Measurements from ENCODE around the gene IL2RA.

IL2RA gene

DNA sequence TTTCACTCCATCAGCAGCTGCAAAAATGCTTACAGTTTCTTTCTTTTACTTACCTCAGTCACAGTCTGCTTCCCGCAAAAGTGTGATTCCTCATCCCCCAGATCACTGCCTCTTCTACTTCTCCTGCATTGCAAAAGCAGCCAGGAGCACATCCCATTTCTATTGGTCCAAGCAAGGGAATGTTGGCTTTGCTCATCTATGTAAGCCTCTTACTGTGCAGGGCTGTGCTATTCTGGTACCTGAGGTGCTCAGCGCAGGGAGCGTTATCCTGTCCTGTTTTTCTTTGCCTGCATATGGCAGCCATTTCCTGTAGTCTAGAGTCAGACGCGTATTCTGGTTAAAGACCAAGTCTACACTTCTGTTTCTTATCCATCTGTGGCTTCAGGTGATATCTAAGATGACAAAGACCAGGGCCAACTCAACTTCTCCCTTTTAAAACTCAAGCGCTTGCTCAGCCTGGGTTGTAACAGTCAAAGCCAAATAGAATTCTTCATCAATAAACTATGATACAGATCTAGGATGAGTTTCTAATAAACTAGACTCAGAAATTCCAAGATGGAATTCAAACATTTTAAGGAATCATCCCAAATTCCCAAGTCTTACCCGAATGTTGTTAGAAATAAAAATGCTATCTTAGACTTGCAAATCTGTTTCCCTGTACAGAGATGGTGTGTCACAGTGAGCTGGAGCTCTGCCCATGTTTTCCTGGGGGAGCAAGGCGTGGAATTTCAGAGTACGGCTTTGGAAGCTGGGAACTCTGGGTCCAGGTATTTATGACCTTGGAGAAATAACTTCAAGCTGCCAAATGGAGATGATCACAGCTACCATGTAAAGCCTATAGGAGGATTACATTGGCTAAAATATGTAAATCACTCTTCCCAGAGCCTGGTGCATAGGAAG, 20.6 kb upstream of the IL2RA start:
- TF ChIP-seq, protein P1, sequence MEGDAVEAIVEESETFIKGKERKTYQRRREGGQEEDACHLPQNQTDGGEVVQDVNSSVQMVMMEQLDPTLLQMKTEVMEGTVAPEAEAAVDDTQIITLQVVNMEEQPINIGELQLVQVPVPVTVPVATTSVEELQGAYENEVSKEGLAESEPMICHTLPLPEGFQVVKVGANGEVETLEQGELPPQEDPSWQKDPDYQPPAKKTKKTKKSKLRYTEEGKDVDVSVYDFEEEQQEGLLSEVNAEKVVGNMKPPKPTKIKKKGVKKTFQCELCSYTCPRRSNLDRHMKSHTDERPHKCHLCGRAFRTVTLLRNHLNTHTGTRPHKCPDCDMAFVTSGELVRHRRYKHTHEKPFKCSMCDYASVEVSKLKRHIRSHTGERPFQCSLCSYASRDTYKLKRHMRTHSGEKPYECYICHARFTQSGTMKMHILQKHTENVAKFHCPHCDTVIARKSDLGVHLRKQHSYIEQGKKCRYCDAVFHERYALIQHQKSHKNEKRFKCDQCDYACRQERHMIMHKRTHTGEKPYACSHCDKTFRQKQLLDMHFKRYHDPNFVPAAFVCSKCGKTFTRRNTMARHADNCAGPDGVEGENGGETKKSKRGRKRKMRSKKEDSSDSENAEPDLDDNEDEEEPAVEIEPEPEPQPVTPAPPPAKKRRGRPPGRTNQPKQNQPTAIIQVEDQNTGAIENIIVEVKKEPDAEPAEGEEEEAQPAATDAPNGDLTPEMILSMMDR (IDR thresholded peaks at IDR 0.05; ENCODE audit: control insufficient read depth, extremely low read depth, insufficient read depth), result no peak
- no peak for DNase-seq (ENCODE audit: low read depth)
- H3K4me3 ChIP-seq (ENCODE audit: low read depth, low read length), result no peak overlapping the region

DNA sequence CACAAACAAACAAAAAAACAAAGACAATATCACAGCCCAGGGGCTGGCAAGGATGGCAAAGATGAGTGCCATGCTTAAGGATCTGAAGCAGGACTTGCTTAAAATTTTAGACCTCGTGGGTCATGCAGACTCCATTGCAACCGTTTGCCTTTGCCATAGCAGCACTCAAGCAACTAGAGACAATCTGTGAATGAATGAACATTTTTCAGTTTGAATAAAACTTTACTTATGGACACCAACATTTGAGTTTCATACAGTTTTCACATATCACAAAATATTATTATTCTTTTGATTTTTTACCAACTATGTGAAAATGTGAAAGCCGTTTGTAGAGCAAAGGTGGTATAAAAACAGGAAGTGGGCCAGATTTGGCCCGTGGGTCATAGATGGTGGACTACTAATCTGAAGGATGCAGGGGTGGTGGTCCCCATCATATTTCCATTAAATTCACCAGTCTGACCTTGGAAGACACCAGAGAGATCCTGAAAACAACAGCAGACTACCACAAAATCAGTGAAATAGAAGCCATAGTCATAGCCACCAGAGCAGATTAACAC, 18.3 kb upstream of the IL2RA start:
- H3K4me3 ChIP-seq (ENCODE audit: low read depth, low read length), result no peak overlapping the region
- TF ChIP-seq, protein P1 (IDR thresholded peaks at IDR 0.05; ENCODE audit: control insufficient read depth, extremely low read depth, insufficient read depth), result no peak

DNA sequence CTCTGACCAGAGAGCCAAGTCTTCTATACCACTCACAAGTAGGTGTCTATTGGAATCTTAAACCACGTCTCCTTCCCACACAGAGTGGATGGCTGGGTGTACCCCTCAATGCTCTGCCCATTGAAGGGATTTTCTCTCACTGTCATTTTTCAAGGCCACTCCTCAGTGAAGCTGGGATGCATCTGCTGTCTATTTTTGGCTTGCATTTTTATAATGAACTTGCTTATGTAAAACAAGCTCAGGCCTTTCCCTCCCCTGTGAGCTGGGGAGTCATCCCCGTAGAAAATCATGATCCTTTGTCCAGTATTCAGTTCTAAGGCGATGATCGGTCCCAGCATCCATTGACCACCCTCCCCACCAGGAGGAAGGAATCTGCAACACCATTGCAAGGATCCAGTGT, 16.9 kb upstream of the IL2RA start:
- TF ChIP-seq, protein P1 (IDR thresholded peaks at IDR 0.05; ENCODE audit: control insufficient read depth, extremely low read depth, insufficient read depth), result no peak
- DNase-seq (ENCODE audit: low read depth), result no peak
- H3K4me3 ChIP-seq (ENCODE audit: low read depth, low read length), result no peak overlapping the region

More for the DNA sequence above, 18.3 kb upstream of the IL2RA start:
- DNase-seq (ENCODE audit: low read depth), result no peak

DNA sequence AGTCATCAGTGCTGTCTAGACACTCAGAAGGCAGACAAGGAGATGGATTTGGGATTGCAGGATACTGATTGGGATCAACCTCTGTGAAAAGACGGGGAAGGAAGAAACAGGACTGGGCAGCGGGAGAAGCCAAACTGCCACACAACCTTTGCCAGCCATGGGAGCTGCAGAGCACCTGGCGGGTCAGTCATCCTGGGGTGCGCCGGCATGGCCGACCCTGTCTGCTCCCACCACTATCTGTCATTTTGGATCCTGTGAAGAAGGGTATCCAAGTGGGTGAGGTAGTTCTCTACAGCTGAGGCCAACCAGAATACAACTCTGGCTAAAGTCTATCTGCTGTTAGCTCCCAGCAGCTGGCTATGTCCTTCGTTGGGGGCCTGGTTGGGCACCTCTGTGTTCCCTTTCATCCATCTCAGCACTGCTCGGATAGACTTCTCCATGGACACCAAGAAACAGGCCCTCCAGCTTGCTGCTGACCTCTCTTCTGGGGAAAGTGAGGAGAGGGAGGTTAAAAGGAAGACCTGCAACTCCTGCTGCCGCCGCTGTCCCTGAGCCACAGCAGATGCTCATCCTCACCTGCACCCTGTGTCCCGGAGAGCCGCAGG, 15.0 kb upstream of the IL2RA start:
- TF ChIP-seq, protein P1 (IDR thresholded peaks at IDR 0.05; ENCODE audit: control insufficient read depth, extremely low read depth, insufficient read depth), result no peak
- DNase-seq (ENCODE audit: low read depth), result no peak
- H3K4me3 ChIP-seq (ENCODE audit: low read depth, low read length), result no peak overlapping the region

DNA sequence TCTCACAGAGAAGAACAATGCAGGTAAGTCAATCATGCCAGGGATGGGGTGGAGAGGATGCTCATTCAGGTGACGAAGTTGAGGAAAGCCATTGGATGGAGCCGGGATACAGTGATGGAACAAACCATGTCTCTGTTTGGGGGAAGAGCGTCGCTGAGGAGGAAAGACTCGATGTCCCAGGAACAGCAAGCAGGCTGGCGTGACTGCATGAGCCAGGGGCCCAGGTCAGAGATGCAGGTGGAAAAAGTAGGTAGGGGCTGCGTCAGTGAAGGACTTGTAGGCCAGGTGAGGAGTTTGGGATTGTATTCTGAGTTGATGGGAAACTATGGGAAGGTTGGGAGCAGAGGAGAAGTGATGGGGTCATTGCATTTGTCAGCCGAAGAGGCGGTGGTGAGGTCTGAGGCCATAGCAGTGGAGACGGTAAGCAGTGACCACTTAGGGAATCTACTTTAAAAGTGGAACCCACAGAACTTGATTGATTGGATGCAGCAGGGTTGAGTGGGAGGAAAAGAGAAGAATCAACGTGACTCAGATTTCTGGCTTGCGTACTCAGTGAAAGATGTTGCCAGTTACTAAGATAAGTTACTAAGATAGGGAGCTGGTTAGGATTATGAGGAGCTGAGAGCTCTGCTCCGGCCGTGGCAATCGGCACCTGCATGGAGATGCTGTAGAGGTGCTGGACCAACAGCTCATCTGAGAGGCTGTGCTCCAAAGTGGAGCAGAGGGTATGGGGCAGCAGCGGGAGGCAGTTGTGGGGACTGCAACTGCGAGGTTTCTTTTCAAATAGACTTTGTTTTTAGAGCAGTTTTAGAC, 12.5 kb upstream of the IL2RA start:
- H3K4me3 ChIP-seq (ENCODE audit: low read depth, low read length), result no peak overlapping the region
- TF ChIP-seq, protein P1 (IDR thresholded peaks at IDR 0.05; ENCODE audit: control insufficient read depth, extremely low read depth, insufficient read depth), result no peak
- no peak for DNase-seq (ENCODE audit: low read depth)

DNA sequence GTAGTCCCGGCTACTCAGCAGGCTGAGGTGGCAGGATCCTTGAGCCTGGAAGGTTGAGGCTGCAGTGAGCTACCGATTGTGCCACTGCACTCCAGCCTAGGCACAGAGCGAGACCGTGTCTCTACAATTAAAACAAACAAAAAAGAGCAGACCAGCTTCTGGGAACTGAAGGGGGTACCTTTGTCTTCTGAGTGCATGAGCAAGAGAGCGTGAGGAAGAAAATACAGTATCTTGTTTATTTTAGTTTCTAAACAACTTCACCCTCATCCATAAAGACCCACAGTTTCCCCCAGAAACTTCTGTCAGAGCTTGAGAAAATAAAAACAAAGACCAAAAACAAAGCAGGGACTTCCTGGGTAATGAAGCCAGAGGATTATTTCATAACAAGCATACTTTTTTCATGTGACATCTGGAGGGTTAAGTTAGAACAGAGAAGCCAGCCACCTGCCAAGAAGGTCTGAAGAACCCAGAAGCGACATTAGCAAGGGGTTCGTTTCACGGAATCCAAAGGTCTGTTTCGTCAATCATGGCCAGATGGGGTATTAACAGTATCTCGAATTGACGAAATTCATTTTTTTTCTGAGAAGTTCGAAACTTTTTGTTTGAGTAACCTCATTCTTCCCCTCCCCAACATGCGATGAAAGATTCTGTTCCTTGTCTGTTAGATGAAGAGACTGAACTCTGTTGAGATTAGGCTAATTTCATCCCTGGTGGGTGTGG, 10.2 kb upstream of the IL2RA start:
- DNase-seq (ENCODE audit: low read depth), result no peak
- H3K4me3 ChIP-seq (ENCODE audit: low read depth, low read length), result no peak overlapping the region
- TF ChIP-seq, protein P1 (IDR thresholded peaks at IDR 0.05; ENCODE audit: control insufficient read depth, extremely low read depth, insufficient read depth), result no peak

Data from LNCaP clone FGC (cell line).